Ascending aorta (tissue), 2 donors: ENCODE data around the gene SORL1-AS1.

Experiments
- DNase-seq, 2 donors: peaks; one replicate each; pipeline ENCODE4 v3.0.0-alpha.2; 2019; ENCODE audit warnings: low spot score in 2 of 2
- H3K27ac ChIP-seq, 2 donors: fragments of 200-600 bp; sonication (generic); one replicate each; pipeline ENCODE4 v1.5.1; 2016 to 2017; ENCODE audit warnings: mild to moderate bottlenecking in 1 of 2
- H3K27me3 ChIP-seq: fragments of 200-600 bp; sonication (generic); one replicate; pipeline ENCODE4 v1.5.1; 2017
- H3K36me3 ChIP-seq, 2 donors: fragments of 200-600 bp; sonication (generic); one replicate each; pipeline ENCODE4 v1.5.1; 2016
- H3K4me1 ChIP-seq, 2 donors: fragments of 200-600 bp; sonication (generic); one replicate each; pipeline ENCODE4 v1.5.1; 2016 to 2017; ENCODE audit warnings: mild to moderate bottlenecking in 1 of 2
- H3K4me3 ChIP-seq, 2 donors: fragments of 200-600 bp; sonication (generic); one replicate each; pipeline ENCODE4 v1.5.1; 2016 to 2017; ENCODE audit warnings: mild to moderate bottlenecking in 1 of 2
- H3K9me3 ChIP-seq, 2 donors: fragments of 200-600 bp; sonication (generic); one replicate each; pipeline ENCODE4 v1.5.1; 2016
- CTCF ChIP-seq, 3 experiments: fragments of 200-600 bp in 2 of 3; fragments of 450-650 bp in 1 of 3; sonication (generic) in 2 of 3; IDR thresholded peaks; one replicate each; pipeline ENCODE4 v1.5.1; 2016 to 2019; ENCODE audit warnings: antibody characterized with exemption in 3 of 3, mild to moderate bottlenecking in 1 of 3, moderate library complexity in 1 of 3
- intact Hi-C: fragments of 100-400 bp; cut with DNase I; formaldehyde crosslinking; loops from one replicate; pipeline ENCODE4 v1.15.1; 2023

Gene SORL1-AS1

GRCh38 chr11:121450401-121450800 lies 2.4 kb downstream of the SORL1-AS1 start:
- intact Hi-C loops, result loop anchor here (5.0 kb wide), 1 partner anchor 142 kb away; no protein-coding TSS in a partner anchor
- Histone ChIP-seq H3K4me3 (no peak overlapping the region), H3K36me3 (no peaks in the 10 kb centered on the region), H3K27ac (no peak overlapping the region), H3K27me3 (no peaks in the 10 kb centered on the region), H3K4me1 (peaks cover 0 to 9% of the 10 kb centered on the region in 2 donors), H3K9me3 (no peaks in the 10 kb centered on the region)
- DNase-seq, result no peak
- TF ChIP-seq CTCF (IDR thresholded peaks at IDR 0.05), result no peak

- intact Hi-C loops, result loop anchor here (5.0 kb wide), 1 partner anchor 143 kb away; no protein-coding TSS in a partner anchor
- Histone ChIP-seq H3K36me3 (no peaks in the 10 kb centered on the region), H3K4me1 (peaks cover 0 to 9% of the 10 kb centered on the region in 2 donors), H3K4me3 (no peak overlapping the region), H3K27ac (no peak overlapping the region), H3K27me3 (no peaks in the 10 kb centered on the region), H3K9me3 (no peaks in the 10 kb centered on the region)
- TF ChIP-seq CTCF (IDR thresholded peaks at IDR 0.05), result no peak
- no peak for DNase-seq
These were observed 3.1 kb downstream of the SORL1-AS1 start for GRCh38 chr11:121449626-121450025.

DNA sequence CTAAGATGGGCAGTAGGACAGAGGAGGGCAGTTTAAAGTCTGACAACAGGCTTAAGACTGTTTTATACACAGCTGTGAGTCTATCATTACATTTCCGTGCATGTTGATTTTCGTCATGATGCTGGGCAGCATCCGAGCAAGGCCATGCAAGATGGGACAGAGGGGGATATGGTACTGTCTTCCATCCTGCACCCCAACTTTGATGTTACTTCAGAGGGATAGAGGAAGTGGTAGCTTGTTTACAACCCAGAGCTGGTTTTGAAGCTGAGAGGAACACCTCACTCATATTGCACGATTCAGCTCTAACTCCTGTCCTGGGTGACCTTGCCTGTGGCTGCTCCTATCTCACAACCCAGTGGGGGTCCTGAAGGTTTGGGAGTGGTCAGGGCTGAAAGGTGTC lies 3.6 kb downstream of the SORL1-AS1 start:
- Histone ChIP-seq H3K4me3 (no peak overlapping the region), H3K27me3 (no peaks in the 10 kb centered on the region), H3K4me1 (peaks cover 0 to 9% of the 10 kb centered on the region in 2 donors), H3K27ac (no peak overlapping the region), H3K36me3 (no peaks in the 10 kb centered on the region), H3K9me3 (no peaks in the 10 kb centered on the region)
- no peak for DNase-seq
- intact Hi-C loops, result no loop called here
- no peak for TF ChIP-seq CTCF (IDR thresholded peaks at IDR 0.05)

DNA sequence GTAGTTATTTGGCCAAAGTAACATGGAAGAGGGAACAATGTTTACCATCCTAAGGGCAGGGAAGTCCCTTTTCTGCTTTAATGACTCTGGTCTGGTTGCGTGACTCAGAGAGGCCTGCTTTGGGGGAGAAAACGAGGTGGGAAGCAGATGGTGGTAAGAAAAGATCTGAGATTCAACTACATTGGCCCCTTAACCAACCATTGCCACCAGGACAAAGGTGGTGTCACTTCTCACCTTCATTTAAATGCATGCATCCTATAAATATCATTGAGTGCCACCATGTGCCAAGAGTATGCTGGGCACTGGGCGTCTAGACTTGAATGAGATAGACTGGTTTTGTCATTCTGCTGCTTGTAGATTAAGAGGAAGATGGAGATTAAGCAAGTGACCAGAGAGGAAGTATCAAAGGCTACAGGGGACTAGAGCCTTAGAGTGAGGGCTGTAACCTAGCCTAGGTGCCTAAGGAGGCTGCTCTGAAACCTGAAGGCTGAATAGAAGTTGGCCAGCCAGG lies 4.3 kb downstream of the SORL1-AS1 start:
- Histone ChIP-seq H3K36me3 (no peaks in the 10 kb centered on the region), H3K4me1 (peaks cover 0 to 6% of the 10 kb centered on the region in 2 donors), H3K9me3 (no peaks in the 10 kb centered on the region), H3K27me3 (no peaks in the 10 kb centered on the region), H3K27ac (no peak overlapping the region), H3K4me3 (no peak overlapping the region)
- intact Hi-C loops, result no loop called here
- no peak for TF ChIP-seq CTCF (IDR thresholded peaks at IDR 0.05)
- DNase-seq, result no peak

DNA sequence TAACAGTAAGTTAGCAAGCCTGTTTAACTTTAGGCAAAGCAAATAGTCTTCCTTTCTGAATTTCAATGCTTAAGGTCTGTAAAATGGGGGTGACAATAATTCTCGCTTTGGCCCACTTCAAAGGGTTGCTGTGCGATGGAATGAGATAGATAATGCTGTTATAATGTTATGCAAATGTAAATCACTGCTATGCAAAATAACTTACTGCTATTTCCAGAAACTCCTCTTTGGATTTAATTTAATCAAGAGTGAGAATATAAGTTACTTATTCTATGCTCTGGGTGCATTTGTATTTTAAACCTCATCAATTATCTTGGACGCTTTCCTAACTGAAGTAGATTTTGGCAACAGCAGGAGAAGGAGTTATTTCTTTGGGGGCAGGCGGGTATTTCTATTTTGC lies 4.8 kb downstream of the SORL1-AS1 start:
- DNase-seq, result no peak
- Histone ChIP-seq H3K4me1 (peaks cover 0 to 6% of the 10 kb centered on the region in 2 donors), H3K9me3 (no peaks in the 10 kb centered on the region), H3K36me3 (no peaks in the 10 kb centered on the region), H3K27ac (no peak overlapping the region), H3K27me3 (no peaks in the 10 kb centered on the region), H3K4me3 (no peak overlapping the region)
- TF ChIP-seq CTCF (IDR thresholded peaks at IDR 0.05), result no peak
- intact Hi-C loops, result no loop called here

- intact Hi-C loops, result no loop called here
- Histone ChIP-seq H3K4me1 (peaks cover 0 to 6% of the 10 kb centered on the region in 2 donors), H3K4me3 (no peak overlapping the region), H3K9me3 (no peaks in the 10 kb centered on the region), H3K36me3 (no peaks in the 10 kb centered on the region), H3K27ac (no peak overlapping the region), H3K27me3 (no peaks in the 10 kb centered on the region)
- DNase-seq, result no peak
- TF ChIP-seq CTCF (IDR thresholded peaks at IDR 0.05), result no peak
These were observed 6.0 kb downstream of the SORL1-AS1 start for GRCh38 chr11:121446752-121447156.
